Keratinocyte (primary cell): ENCODE measurements around the gene ROR2. TPM values are rescaled to one million over a fixed set of nuclear protein-coding genes. Genes with fewer than 3 reads are reported as not detected.

Experiments
- DNase-seq: peaks from one replicate; pipeline ENCODE4 v3.0.0-alpha.2; 2011; ENCODE audit warnings: low read depth, missing footprints, low spot score
- FAIRE-seq: peaks from 2 replicates; lab custom pipeline; 2011; peaks lifted over from hg19 to GRCh38; lab: Jason Lieb, UNC
- H2AFZ ChIP-seq: 2 replicates; pipeline ENCODE4 v1.6.0; 2012; ENCODE audit warnings: low read length, control low read depth, inconsistent platforms; ENCODE audit not compliant: control insufficient read depth
- H3K27ac ChIP-seq: 2 replicates; pipeline ENCODE4 v1.5.1; 2011; ENCODE audit warnings: low read length; ENCODE audit not compliant: control insufficient read depth, insufficient read depth
- H3K27me3 ChIP-seq: 3 replicates; pipeline ENCODE4 v1.6.0; 2011; ENCODE audit warnings: low read length; ENCODE audit not compliant: control insufficient read depth, insufficient read depth; ENCODE audit errors: extremely low read depth
- H3K36me3 ChIP-seq, 2 experiments: 2 replicates in 1 of 2; 3 replicates in 1 of 2; pipeline ENCODE4 v1.5.1; 2011; ENCODE audit warnings: low read length in 2 of 2, mild to moderate bottlenecking in 1 of 2; ENCODE audit not compliant: control insufficient read depth in 2 of 2, insufficient read depth in 2 of 2; ENCODE audit errors: extremely low read depth in 1 of 2
- H3K4me1 ChIP-seq: 3 replicates; pipeline ENCODE4 v1.5.1; 2011; ENCODE audit warnings: low read length; ENCODE audit not compliant: control insufficient read depth, insufficient read depth; ENCODE audit errors: extremely low read depth
- H3K4me2 ChIP-seq: 3 replicates; pipeline ENCODE4 v1.6.0; 2011; ENCODE audit warnings: low read depth, low read length; ENCODE audit not compliant: control insufficient read depth, insufficient read depth; ENCODE audit errors: extremely low read depth
- H3K4me3 ChIP-seq, 3 experiments: fragments of 200-600 bp in 1 of 3; sonication (generic) in 1 of 3; 2 replicates in 2 of 3; 3 replicates in 1 of 3; pipeline ENCODE4 v1.5.1; 2011 to 2016; ENCODE audit warnings: low read length in 3 of 3, mild to moderate bottlenecking in 3 of 3, control low read depth in 2 of 3, inconsistent platforms in 1 of 3, low read depth in 1 of 3, mixed read lengths in 1 of 3, mixed run types in 1 of 3, moderate library complexity in 1 of 3; ENCODE audit not compliant: control insufficient read depth in 2 of 3, insufficient read depth in 2 of 3; ENCODE audit errors: extremely low read depth in 1 of 3
- H3K79me2 ChIP-seq: 2 replicates; pipeline ENCODE4 v1.6.0; 2012; ENCODE audit warnings: low read length; ENCODE audit not compliant: control insufficient read depth, insufficient read depth
- H3K9ac ChIP-seq: 3 replicates; pipeline ENCODE4 v1.6.0; 2011; ENCODE audit warnings: low read length; ENCODE audit not compliant: control insufficient read depth, insufficient read depth; ENCODE audit errors: extremely low read depth
- H3K9me1 ChIP-seq: 3 replicates; pipeline ENCODE4 v1.6.0; 2011; ENCODE audit warnings: low read length; ENCODE audit not compliant: control insufficient read depth, insufficient read depth; ENCODE audit errors: extremely low read depth
- H3K9me3 ChIP-seq: 2 replicates; pipeline ENCODE4 v1.5.1; 2012; ENCODE audit warnings: low read depth, low read length; ENCODE audit not compliant: control insufficient read depth
- H4K20me1 ChIP-seq: 3 replicates; pipeline ENCODE4 v1.6.0; 2011; ENCODE audit warnings: low read length; ENCODE audit not compliant: control insufficient read depth, insufficient read depth; ENCODE audit errors: extremely low read depth
- CTCF ChIP-seq, 3 experiments: IDR thresholded peaks in 1 of 3; conservative IDR thresholded peaks in 1 of 3; optimal IDR thresholded peaks in 1 of 3; 2 replicates in 2 of 3; 3 replicates in 1 of 3; pipeline versions ENCODE3 to v1.5.1; 2011; ENCODE audit warnings: low read length in 3 of 3, mild to moderate bottlenecking in 3 of 3, moderate library complexity in 2 of 3, control low read depth in 1 of 3, inconsistent platforms in 1 of 3; ENCODE audit not compliant: insufficient read depth in 2 of 3; ENCODE audit errors: extremely low read depth in 1 of 3
- EZH2 ChIP-seq: IDR thresholded peaks from one replicate; pipeline ENCODE4 v1.6.1; 2012; ENCODE audit warnings: inconsistent platforms, mild to moderate bottlenecking, low read length, moderate library complexity
- dilution Hi-C: fragments of 300-500 bp; cut with MboI; formaldehyde crosslinking; loops from one replicate; pipeline ENCODE4 v1.7.0; 2020; ENCODE audit warnings: low sequenced_read_pairs; ENCODE audit not compliant: extremely low pct_ligation_motif_present
- polyA plus RNA-seq, 5 experiments: library from polyadenylated mRNA; depleted of rRNA in 3 of 5; stranded (reverse) in 3 of 5; stranded (forward) in 1 of 5; unstranded in 1 of 5; fragments of >200 nt; gene quantifications; 1 replicate in 1 of 5; 2 replicates in 3 of 5; 3 replicates in 1 of 5; pipeline versions ENCODE4 v1.2.1 to v1.2.3, GENCODE V29; 2011 to 2012; ENCODE audit warnings: missing spikeins in 2 of 5, low read depth in 1 of 5, low replicate concordance in 1 of 5

ROR2 gene
- polyA plus RNA-seq, 1 donor (not counting 4 experiments of a cell fraction or from before 2014, with no cell fraction given) = 0.22 TPM

DNA sequence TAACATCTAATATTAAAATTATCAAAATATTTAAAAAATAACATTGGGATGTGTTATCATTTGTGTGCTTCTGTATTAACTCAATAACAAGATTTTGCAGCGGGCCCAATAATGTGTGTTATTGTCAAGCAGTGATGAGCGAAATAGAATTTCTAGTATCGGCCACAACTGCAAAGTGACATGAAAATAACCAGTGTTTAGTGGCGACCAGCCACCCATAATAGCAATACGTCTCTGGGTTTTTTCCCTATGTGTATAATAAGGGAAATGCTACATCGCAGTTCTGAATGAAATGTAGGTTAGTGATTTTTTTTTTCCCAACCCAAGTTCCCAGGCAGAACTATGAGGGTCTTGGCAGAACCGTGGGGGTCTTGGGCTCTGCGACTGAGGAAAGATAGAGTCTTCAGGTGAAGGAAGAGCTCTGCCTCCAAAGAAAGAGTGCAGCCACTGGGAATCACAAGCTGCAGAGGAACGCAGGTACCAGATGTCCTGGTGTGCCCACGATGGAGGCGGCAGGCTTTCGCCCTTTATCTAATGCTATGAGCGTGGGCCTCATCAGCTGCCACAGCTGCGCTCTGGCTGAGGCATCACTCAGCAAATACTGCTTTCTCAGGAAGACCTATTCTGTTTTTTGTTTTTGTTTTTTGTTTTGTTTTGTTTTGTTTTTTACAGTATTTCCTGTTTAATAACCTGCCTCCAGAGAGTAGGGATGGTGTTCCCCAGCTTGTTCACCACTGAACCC is 235.0 kb downstream of the ROR2 start:
- H3K36me3 ChIP-seq = no peaks in the 10 kb centered on the region
- dilution Hi-C loops = no loop called here
- peak overlapping the region; percentile 66 for H3K4me2 ChIP-seq
- no peak overlapping the region for H3K27ac ChIP-seq
- H3K9me3 ChIP-seq = no peaks in the 10 kb centered on the region
- no peaks in the 10 kb centered on the region for H3K79me2 ChIP-seq
- H4K20me1 ChIP-seq = no peaks in the 10 kb centered on the region
- H3K9me1 ChIP-seq = no peaks in the 10 kb centered on the region
- H2AFZ ChIP-seq = no peak overlapping the region
- H3K27me3 ChIP-seq = peaks cover 10% of the 10 kb centered on the region
- no peak for TF ChIP-seq EZH2
- no peak for TF ChIP-seq CTCF (optimal IDR thresholded peaks at IDR 0.05 in 1 of 3, IDR thresholded peaks at IDR 0.05 in 1 of 3, conservative IDR thresholded peaks at IDR 0.05 in 1 of 3; ENCODE audit: extremely low read depth in 1 of 3, insufficient read depth in 2 of 3, low read length in 3 of 3)
- no peak for FAIRE-seq
- no peak for DNase-seq
- peaks cover 2% of the 10 kb centered on the region for H3K4me1 ChIP-seq
- no peak overlapping the region for H3K4me3 ChIP-seq
- H3K9ac ChIP-seq = no peak overlapping the region

- FAIRE-seq = no peak
- no peaks in the 10 kb centered on the region for H3K36me3 ChIP-seq
- peak overlapping the region; percentile 66 for H3K4me2 ChIP-seq
- DNase-seq = no peak
- dilution Hi-C loops = no loop called here
- H3K4me3 ChIP-seq = peak overlapping the region; percentile 20 to 46 (median 36)
- H2AFZ ChIP-seq = peak overlapping the region; percentile 33
- TF ChIP-seq CTCF (optimal IDR thresholded peaks at IDR 0.05 in 1 of 3, IDR thresholded peaks at IDR 0.05 in 1 of 3, conservative IDR thresholded peaks at IDR 0.05 in 1 of 3; ENCODE audit: extremely low read depth in 1 of 3, insufficient read depth in 2 of 3, low read length in 3 of 3) (no peak), EZH2 (no peak)
- H3K9me1 ChIP-seq = no peaks in the 10 kb centered on the region
- H3K27me3 ChIP-seq = peaks cover 10% of the 10 kb centered on the region
- H3K9ac ChIP-seq = no peak overlapping the region
- no peak overlapping the region for H3K27ac ChIP-seq
- H3K4me1 ChIP-seq = no peaks in the 10 kb centered on the region
- no peaks in the 10 kb centered on the region for H3K9me3 ChIP-seq
- H4K20me1 ChIP-seq = no peaks in the 10 kb centered on the region
- no peaks in the 10 kb centered on the region for H3K79me2 ChIP-seq
Observed at GRCh38 chr9:91714020-91714806, 235.8 kb downstream of the ROR2 start.
